Measurements from ENCODE around the gene TMF1. TPM values are rescaled to one million over a fixed set of nuclear protein-coding genes. Genes with fewer than 3 reads are reported as not detected.

The TMF1 gene
- polyA plus RNA-seq, 1 of the 3 experiments (the other 2 are of a cell fraction): 3.2 TPM

GRCh38 chr3:69085833-69086722 lies 33.9 kb upstream of the TMF1 start:
- Histone ChIP-seq H3K4me2 (peak overlapping the region; percentile 72), H4K20me1 (ENCODE audit: insufficient read depth) (peaks cover 22% of the 10 kb centered on the region), H3F3A (replicated peaks; ENCODE audit: insufficient read depth) (peaks cover 48% of the 10 kb centered on the region), H2AFZ (ENCODE audit: low read depth) (peak overlapping the region; percentile 75; the same call in 1 of the 2 replicates), H3K79me2 (ENCODE audit: insufficient read depth) (peaks cover 62% of the 10 kb centered on the region), H3K4me1 (ENCODE audit: control insufficient read depth in 1 of 2, insufficient read depth in 2 of 2, low read depth in 1 of 2, low read length in 1 of 2) (peaks cover 33 to 54% of the 10 kb centered on the region in 2 experiments), H3K27me3 (ENCODE audit: insufficient read depth) (no peaks in the 10 kb centered on the region), H3K4me3 (ENCODE audit: low read depth in 2 of 2, low read length in 1 of 2) (peak overlapping the region; percentile 92 to 93), H3K9me2 (no peaks in the 10 kb centered on the region), H3K27ac (ENCODE audit: low read depth in 2 of 2, low read length in 1 of 2) (peak overlapping the region; percentile 78 to 94), H3K36me3 (replicated peaks in 1 of 2; ENCODE audit: control insufficient read depth in 1 of 2, insufficient read depth in 2 of 2, low read length in 1 of 2) (peaks cover 0 to 11% of the 10 kb centered on the region in 2 experiments), H3K9ac (peak overlapping the region; percentile 86), H3K9me3 (no peaks in the 10 kb centered on the region)
- DNase-seq: peak; percentile 37
- WGBS (ENCODE audit: low lambda C conversion rate): 13% methylated on average over 6 of the region's 8 CpGs
- CTCF ChIA-PET: interaction anchor here (0.7 to 1.3 kb wide), 3 partner anchors 34 to 220 kb away, joined by 3 to 8 read pairs (median 4); no protein-coding TSS in a partner anchor
- POLR2A ChIA-PET: interaction anchor here (0.7 kb wide), 1 partner anchor 34 kb away, joined by 3 read pairs; the partner anchor contains the start of gene TMF1
- TF ChIP-seq ELF1 (IDR thresholded peaks at IDR 0.05) (no peak), GATA2 (CRISPR knock-in tag; IDR thresholded peaks at IDR 0.05) (no peak; the same call in 1 of the 2 replicates), IRF3 (IDR thresholded peaks at IDR 0.05; ENCODE audit: low read depth, low read length) (no peak), RAD21 (IDR thresholded peaks at IDR 0.05; ENCODE audit: low read length) (no peak), EZH2phosphoT487 (IDR thresholded peaks at IDR 0.05; ENCODE audit: borderline replicate concordance, low read depth) (no peak), TAF1 (IDR thresholded peaks at IDR 0.05; ENCODE audit: borderline replicate concordance, low read depth, low read length) (0 out of 2 replicates have a peak, but pooled peaks have one; percentile 31), FOXJ3 (CRISPR knock-in tag; IDR thresholded peaks at IDR 0.05) (no peak), EP300 (IDR thresholded peaks at IDR 0.05; ENCODE audit: borderline replicate concordance in 1 of 2, low read depth in 1 of 2, low read length in 1 of 2) (no peak; a peak in 1 of 4 replicates), TEAD4 (IDR thresholded peaks at IDR 0.05; ENCODE audit: borderline replicate concordance, insufficient read depth) (no peak), MEF2A (IDR thresholded peaks at IDR 0.05; ENCODE audit: borderline replicate concordance, low read depth) (no peak), POLR2AphosphoS5 (IDR thresholded peaks at IDR 0.05; ENCODE audit: low read depth, low read length) (peak; percentile 65; the same call in 1 of the 2 replicates), MXI1 (IDR thresholded peaks at IDR 0.05; ENCODE audit: low read depth, low read length) (no peak), JUND (IDR thresholded peaks at IDR 0.05) (peak; percentile 48; the same call in 1 of the 2 replicates), RXRA (IDR thresholded peaks at IDR 0.05; ENCODE audit: borderline replicate concordance, low read depth) (no peak), USF1 (IDR thresholded peaks at IDR 0.05; ENCODE audit: borderline replicate concordance, low read depth) (no peak), FOXM1 (IDR thresholded peaks at IDR 0.05; ENCODE audit: low read depth) (no peak), GABPA (IDR thresholded peaks at IDR 0.05; ENCODE audit: low read depth) (no peak), FOSL2 (IDR thresholded peaks at IDR 0.05; ENCODE audit: borderline replicate concordance, low read depth) (peak; percentile 65; the same call in 1 of the 2 replicates), SIN3A (IDR thresholded peaks at IDR 0.05; ENCODE audit: borderline replicate concordance, low read depth, low read length) (no peak)
- TF ChIP-seq, protein P1, sequence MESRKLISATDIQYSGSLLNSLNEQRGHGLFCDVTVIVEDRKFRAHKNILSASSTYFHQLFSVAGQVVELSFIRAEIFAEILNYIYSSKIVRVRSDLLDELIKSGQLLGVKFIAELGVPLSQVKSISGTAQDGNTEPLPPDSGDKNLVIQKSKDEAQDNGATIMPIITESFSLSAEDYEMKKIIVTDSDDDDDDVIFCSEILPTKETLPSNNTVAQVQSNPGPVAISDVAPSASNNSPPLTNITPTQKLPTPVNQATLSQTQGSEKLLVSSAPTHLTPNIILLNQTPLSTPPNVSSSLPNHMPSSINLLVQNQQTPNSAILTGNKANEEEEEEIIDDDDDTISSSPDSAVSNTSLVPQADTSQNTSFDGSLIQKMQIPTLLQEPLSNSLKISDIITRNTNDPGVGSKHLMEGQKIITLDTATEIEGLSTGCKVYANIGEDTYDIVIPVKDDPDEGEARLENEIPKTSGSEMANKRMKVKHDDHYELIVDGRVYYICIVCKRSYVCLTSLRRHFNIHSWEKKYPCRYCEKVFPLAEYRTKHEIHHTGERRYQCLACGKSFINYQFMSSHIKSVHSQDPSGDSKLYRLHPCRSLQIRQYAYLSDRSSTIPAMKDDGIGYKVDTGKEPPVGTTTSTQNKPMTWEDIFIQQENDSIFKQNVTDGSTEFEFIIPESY (IDR thresholded peaks at IDR 0.05; ENCODE audit: borderline replicate concordance, low read depth): no peak
- TF ChIP-seq, protein P2, sequence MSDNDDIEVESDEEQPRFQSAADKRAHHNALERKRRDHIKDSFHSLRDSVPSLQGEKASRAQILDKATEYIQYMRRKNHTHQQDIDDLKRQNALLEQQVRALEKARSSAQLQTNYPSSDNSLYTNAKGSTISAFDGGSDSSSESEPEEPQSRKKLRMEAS (IDR thresholded peaks at IDR 0.05; ENCODE audit: low read depth): peak; percentile 44
- TF ChIP-seq, protein P3, sequence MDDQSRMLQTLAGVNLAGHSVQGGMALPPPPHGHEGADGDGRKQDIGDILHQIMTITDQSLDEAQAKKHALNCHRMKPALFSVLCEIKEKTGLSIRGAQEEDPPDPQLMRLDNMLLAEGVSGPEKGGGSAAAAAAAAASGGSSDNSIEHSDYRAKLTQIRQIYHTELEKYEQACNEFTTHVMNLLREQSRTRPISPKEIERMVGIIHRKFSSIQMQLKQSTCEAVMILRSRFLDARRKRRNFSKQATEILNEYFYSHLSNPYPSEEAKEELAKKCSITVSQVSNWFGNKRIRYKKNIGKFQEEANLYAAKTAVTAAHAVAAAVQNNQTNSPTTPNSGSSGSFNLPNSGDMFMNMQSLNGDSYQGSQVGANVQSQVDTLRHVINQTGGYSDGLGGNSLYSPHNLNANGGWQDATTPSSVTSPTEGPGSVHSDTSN (IDR thresholded peaks at IDR 0.05): no peak; the same call in 1 of the 2 replicates
- TF ChIP-seq, protein P4, sequence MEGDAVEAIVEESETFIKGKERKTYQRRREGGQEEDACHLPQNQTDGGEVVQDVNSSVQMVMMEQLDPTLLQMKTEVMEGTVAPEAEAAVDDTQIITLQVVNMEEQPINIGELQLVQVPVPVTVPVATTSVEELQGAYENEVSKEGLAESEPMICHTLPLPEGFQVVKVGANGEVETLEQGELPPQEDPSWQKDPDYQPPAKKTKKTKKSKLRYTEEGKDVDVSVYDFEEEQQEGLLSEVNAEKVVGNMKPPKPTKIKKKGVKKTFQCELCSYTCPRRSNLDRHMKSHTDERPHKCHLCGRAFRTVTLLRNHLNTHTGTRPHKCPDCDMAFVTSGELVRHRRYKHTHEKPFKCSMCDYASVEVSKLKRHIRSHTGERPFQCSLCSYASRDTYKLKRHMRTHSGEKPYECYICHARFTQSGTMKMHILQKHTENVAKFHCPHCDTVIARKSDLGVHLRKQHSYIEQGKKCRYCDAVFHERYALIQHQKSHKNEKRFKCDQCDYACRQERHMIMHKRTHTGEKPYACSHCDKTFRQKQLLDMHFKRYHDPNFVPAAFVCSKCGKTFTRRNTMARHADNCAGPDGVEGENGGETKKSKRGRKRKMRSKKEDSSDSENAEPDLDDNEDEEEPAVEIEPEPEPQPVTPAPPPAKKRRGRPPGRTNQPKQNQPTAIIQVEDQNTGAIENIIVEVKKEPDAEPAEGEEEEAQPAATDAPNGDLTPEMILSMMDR (IDR thresholded peaks at IDR 0.05): no peak
